PC-3 (cell line): ENCODE data around the gene SH3D19.

Experiments used
- CTCF ChIP-seq: fragments of 300-600 bp; sonication (generic); conservative IDR thresholded peaks from 2 replicates; pipeline ENCODE4 v1.5.1; 2017; ENCODE audit warnings: antibody characterized with exemption, low read depth, mild to moderate bottlenecking, low read length
- EZH2 ChIP-seq: fragments of 300-600 bp; sonication (generic); IDR thresholded peaks from one replicate; pipeline ENCODE4 v1.6.1; 2017; ENCODE audit warnings: antibody characterized with exemption, mild to moderate bottlenecking, low read length; ENCODE audit not compliant: unreplicated experiment
- EZH2phosphoT487 ChIP-seq: fragments of 300-600 bp; sonication (generic); IDR thresholded peaks from 2 replicates; pipeline ENCODE4 v1.6.1; 2018; ENCODE audit warnings: mild to moderate bottlenecking, antibody characterized with exemption, low read length, borderline replicate concordance

GRCh38 chr4:151263455-151263854 is 62.0 kb downstream of the SH3D19 start:
- TF ChIP-seq CTCF = no peak
- no peak for TF ChIP-seq EZH2
- no peak for TF ChIP-seq EZH2phosphoT487
